NOMO-1 (cell line): ENCODE measurements around the gene NUDCD3.
A peak's percentile ranks its signal among the peaks of the same experiment; 100 is the strongest.
"Not testable (repeated sequence)": the region's sequence is repeated elsewhere in the genome, so short reads cannot be mapped to it uniquely, and the experiment has no call there.

Experiments
- DNase-seq, 2 experiments: peaks; one replicate each; lab custom pipeline; 2025; ENCODE audit not compliant: unreplicated experiment in 2 of 2; lab: John Stamatoyannopoulos, UW

Gene NUDCD3

GRCh38 chr7:44518761-44519160 is 28.3 kb upstream of the NUDCD3 start:
- no peak for DNase-seq

- DNase-seq, result no peak
Measured at GRCh38 chr7:44517175-44517574, 26.7 kb upstream of the NUDCD3 start.

- DNase-seq, result no peak
Measured at GRCh38 chr7:44515590-44516268, 25.3 kb upstream of the NUDCD3 start.

GRCh38 chr7:44512736-44513135 is 22.3 kb upstream of the NUDCD3 start:
- no peak for DNase-seq

GRCh38 chr7:44511863-44512468 is 21.5 kb upstream of the NUDCD3 start:
- no peak for DNase-seq

- DNase-seq, result no peak
Measured at GRCh38 chr7:44511236-44511635, 20.8 kb upstream of the NUDCD3 start.

- no peak for DNase-seq
Measured at GRCh38 chr7:44508328-44509030, 18.0 kb upstream of the NUDCD3 start.

- not testable (repeated sequence) for DNase-seq
Measured at GRCh38 chr7:44506592-44507288, 16.3 kb upstream of the NUDCD3 start.

- no peak for DNase-seq
Measured at GRCh38 chr7:44505595-44505994, 15.1 kb upstream of the NUDCD3 start.

GRCh38 chr7:44498230-44498954 is 7.9 kb upstream of the NUDCD3 start:
- DNase-seq, result no peak

- DNase-seq, result no peak
Measured at GRCh38 chr7:44497155-44498027, 6.9 kb upstream of the NUDCD3 start.

GRCh38 chr7:44496385-44496784 is 5.9 kb upstream of the NUDCD3 start:
- DNase-seq, result no peak

- DNase-seq, result no peak
Measured at GRCh38 chr7:44494960-44495359, 4.5 kb upstream of the NUDCD3 start.

GRCh38 chr7:44491229-44491628 is 771 bp upstream of the NUDCD3 start:
- peak in 1 of 2 experiments; percentile 67 for DNase-seq

GRCh38 chr7:44489955-44490350 is 505 bp downstream of the NUDCD3 start:
- peak; percentile 49 to 52 for DNase-seq

- no peak for DNase-seq
Measured at GRCh38 chr7:44488955-44489354, 1.5 kb downstream of the NUDCD3 start.

GRCh38 chr7:44486693-44487092 is 3.8 kb downstream of the NUDCD3 start:
- DNase-seq, result no peak

GRCh38 chr7:44486001-44486400 is 4.5 kb downstream of the NUDCD3 start:
- DNase-seq, result no peak

- no peak for DNase-seq
Measured at GRCh38 chr7:44484482-44485313, 5.8 kb downstream of the NUDCD3 start.
